NCI-H69 (cell line): ENCODE measurements around the gene ZSCAN30.

Source experiments
- DNase-seq: peaks from one replicate; lab custom pipeline; 2025; lab: John Stamatoyannopoulos, UW

The ZSCAN30 gene

GRCh38 chr18:35278969-35279368 lies 11.1 kb downstream of the ZSCAN30 start:
- no peak for DNase-seq

- no peak for DNase-seq
These were observed 11.9 kb downstream of the ZSCAN30 start for GRCh38 chr18:35278085-35278484.

- no peak for DNase-seq
These were observed 12.4 kb downstream of the ZSCAN30 start for GRCh38 chr18:35277633-35278032.

GRCh38 chr18:35276267-35276666 lies 13.8 kb downstream of the ZSCAN30 start:
- no peak for DNase-seq

GRCh38 chr18:35271656-35272055 lies 18.4 kb downstream of the ZSCAN30 start:
- no peak for DNase-seq

- no peak for DNase-seq
These were observed 21.2 kb downstream of the ZSCAN30 start for GRCh38 chr18:35268821-35269220.

GRCh38 chr18:35267809-35268208 lies 22.2 kb downstream of the ZSCAN30 start:
- DNase-seq = peak; percentile 81

- peak; percentile 98 for DNase-seq
These were observed 22.8 kb downstream of the ZSCAN30 start for GRCh38 chr18:35267161-35267651.

GRCh38 chr18:35264409-35264808 lies 25.6 kb downstream of the ZSCAN30 start:
- no peak for DNase-seq

- DNase-seq = no peak
These were observed 33.1 kb downstream of the ZSCAN30 start for GRCh38 chr18:35256947-35257346.

- DNase-seq = no peak
These were observed 36.3 kb downstream of the ZSCAN30 start for GRCh38 chr18:35253655-35254287.

GRCh38 chr18:35252466-35252865 lies 37.6 kb downstream of the ZSCAN30 start:
- DNase-seq = no peak

- no peak for DNase-seq
These were observed 41.6 kb downstream of the ZSCAN30 start for GRCh38 chr18:35248429-35248828.

GRCh38 chr18:35247412-35248249 lies 42.4 kb downstream of the ZSCAN30 start:
- no peak for DNase-seq

- DNase-seq = no peak
These were observed 43.2 kb downstream of the ZSCAN30 start for GRCh38 chr18:35246831-35247230.

GRCh38 chr18:35245719-35246317 lies 44.2 kb downstream of the ZSCAN30 start:
- no peak for DNase-seq

- DNase-seq = no peak
These were observed 45.4 kb downstream of the ZSCAN30 start for GRCh38 chr18:35244671-35245070.

GRCh38 chr18:35242426-35242825 lies 47.6 kb downstream of the ZSCAN30 start:
- DNase-seq = no peak

GRCh38 chr18:35241448-35241804 lies 48.6 kb downstream of the ZSCAN30 start:
- DNase-seq = peak; percentile 56

GRCh38 chr18:35240664-35241447 lies 49.2 kb downstream of the ZSCAN30 start, which contains the start of gene ZNF397:
Gene ZNF397, plus strand, starts transcription at chr18:35241034. Its CDS starts 1,437 bp downstream, at chr18:35242471.
- DNase-seq = peak; percentile 100

- DNase-seq = peak; percentile 24
These were observed 50.7 kb downstream of the ZSCAN30 start for GRCh38 chr18:35239314-35239713.
